ENCODE data around the gene DBNDD1.

DNA sequence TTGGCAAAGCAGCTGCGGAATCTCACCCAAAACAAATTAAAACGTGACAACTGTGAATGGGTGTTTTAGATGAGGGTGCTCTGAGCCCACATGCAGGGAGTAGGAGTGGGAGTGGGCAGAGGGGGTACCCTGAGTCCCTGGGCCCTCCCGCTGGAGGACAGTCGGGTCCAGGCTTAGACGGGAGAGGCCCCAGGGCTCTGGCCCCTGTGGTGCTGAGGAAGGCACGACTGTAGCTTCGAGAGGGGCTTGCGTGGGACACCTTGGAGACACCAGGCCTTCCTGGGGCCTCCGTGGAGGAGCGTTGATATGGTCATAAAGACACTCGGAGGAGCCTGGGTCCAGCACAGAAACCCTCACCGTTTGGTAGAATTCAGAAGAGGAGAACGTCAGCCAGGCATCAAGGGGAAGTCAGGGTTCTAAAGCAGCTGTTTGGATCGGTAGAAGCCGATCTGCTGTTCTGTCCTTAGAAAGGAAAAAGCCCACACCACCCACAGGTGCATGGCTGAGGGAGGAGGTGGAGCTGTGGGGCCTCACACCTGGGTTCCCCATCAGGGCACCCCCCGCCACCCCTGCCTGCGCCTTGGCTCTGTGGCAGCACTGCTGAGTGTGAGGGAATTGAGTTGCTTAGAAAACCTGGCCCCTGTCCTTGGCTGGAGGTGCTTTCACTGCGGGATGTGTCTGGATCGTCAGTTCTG lies 18.4 kb downstream of the DBNDD1 start:
- TF ChIP-seq POLR2A (IDR thresholded peaks at IDR 0.05; ENCODE audit: low read depth, low read length) (no peak), POLR2AphosphoS5 (IDR thresholded peaks at IDR 0.05; ENCODE audit: low read depth, low read length) (no peak)
